HG03354 (cell line): ENCODE measurements around the gene SCLT1.
A peak's percentile ranks its signal among the peaks of the same experiment; 100 is the strongest.

Source experiments
- ATAC-seq: cut with Tn5 transposase; IDR thresholded peaks from one replicate; pipeline ENCODE4 v1.9.1; 2021; ENCODE audit warnings: mild to moderate bottlenecking; ENCODE audit not compliant: unreplicated experiment, poor library complexity, severe bottlenecking

SCLT1 gene

GRCh38 chr4:128978985-128979384 lies 114.4 kb downstream of the SCLT1 start:
- no peak for ATAC-seq

GRCh38 chr4:128974136-128974581 lies 119.2 kb downstream of the SCLT1 start:
- ATAC-seq: no peak

- ATAC-seq: no peak
Measured at GRCh38 chr4:128973384-128973783, 120.0 kb downstream of the SCLT1 start.

GRCh38 chr4:128961405-128961804 lies 131.9 kb downstream of the SCLT1 start:
- no peak for ATAC-seq

- ATAC-seq: no peak
Measured at GRCh38 chr4:128958194-128958593, 135.1 kb downstream of the SCLT1 start.

GRCh38 chr4:128957459-128957858 lies 135.9 kb downstream of the SCLT1 start:
- ATAC-seq: no peak

- no peak for ATAC-seq
Measured at GRCh38 chr4:128955751-128956150, 137.6 kb downstream of the SCLT1 start.

GRCh38 chr4:128954941-128955340 lies 138.4 kb downstream of the SCLT1 start:
- no peak for ATAC-seq

- no peak for ATAC-seq
Measured at GRCh38 chr4:128951316-128951715, 142.0 kb downstream of the SCLT1 start.

GRCh38 chr4:128950796-128951195 lies 142.5 kb downstream of the SCLT1 start:
- ATAC-seq: no peak

GRCh38 chr4:128946916-128947315 lies 146.4 kb downstream of the SCLT1 start:
- no peak for ATAC-seq

- no peak for ATAC-seq
Measured at GRCh38 chr4:128942607-128943006, 150.7 kb downstream of the SCLT1 start.

GRCh38 chr4:128940971-128941370 lies 152.4 kb downstream of the SCLT1 start:
- ATAC-seq: no peak

GRCh38 chr4:128930051-128930450 lies 163.3 kb downstream of the SCLT1 start:
- ATAC-seq: no peak

- ATAC-seq: no peak
Measured at GRCh38 chr4:128924951-128925350, 168.4 kb downstream of the SCLT1 start.

GRCh38 chr4:128921954-128922353 lies 171.4 kb downstream of the SCLT1 start:
- ATAC-seq: no peak

- peak; percentile 50 for ATAC-seq
Measured at GRCh38 chr4:128917781-128918180, 175.6 kb downstream of the SCLT1 start.

- peak; percentile 95 for ATAC-seq
Measured at GRCh38 chr4:128916832-128917231, 176.5 kb downstream of the SCLT1 start.

GRCh38 chr4:128915544-128915943 lies 177.8 kb downstream of the SCLT1 start:
- ATAC-seq: no peak

- no peak for ATAC-seq
Measured at GRCh38 chr4:128913228-128913627, 180.1 kb downstream of the SCLT1 start.

- no peak for ATAC-seq
Measured at GRCh38 chr4:128908735-128909134, 184.6 kb downstream of the SCLT1 start.

GRCh38 chr4:128907981-128908380 lies 185.4 kb downstream of the SCLT1 start:
- no peak for ATAC-seq
